Stimulated activated CD8-positive, alpha-beta memory T cell treated with anti-CD3 and anti-CD28 coated beads, Interleukin-7, amount 100 ng/mL, for 4 hours (primary cell): ENCODE results near the gene LDLRAD3.
"Not testable (repeated sequence)": the region's sequence is repeated elsewhere in the genome, so short reads cannot be mapped to it uniquely, and the experiment has no call there.

ENCODE experiments used
- DNase-seq, 2 donors: peaks; one replicate each; pipeline ENCODE4 v3.0.0-alpha.2; 2020; ENCODE audit warnings: low read depth in 2 of 2

LDLRAD3 gene

GRCh38 chr11:36019005-36019596 lies 75.2 kb downstream of the LDLRAD3 start:
- no peak for DNase-seq

- no peak for DNase-seq
Measured at GRCh38 chr11:36019722-36020121, 75.9 kb downstream of the LDLRAD3 start.

GRCh38 chr11:36022882-36023281 lies 79.0 kb downstream of the LDLRAD3 start:
- DNase-seq: no peak

GRCh38 chr11:36023922-36024321 lies 80.1 kb downstream of the LDLRAD3 start:
- no peak for DNase-seq

- DNase-seq: no peak
Measured at GRCh38 chr11:36024716-36025115, 80.9 kb downstream of the LDLRAD3 start.

GRCh38 chr11:36026315-36026968 lies 82.6 kb downstream of the LDLRAD3 start:
- no peak for DNase-seq

GRCh38 chr11:36027731-36028130 lies 83.9 kb downstream of the LDLRAD3 start:
- no peak for DNase-seq

GRCh38 chr11:36029616-36030015 lies 85.8 kb downstream of the LDLRAD3 start:
- no peak for DNase-seq

- no peak for DNase-seq
Measured at GRCh38 chr11:36030731-36031281, 86.9 kb downstream of the LDLRAD3 start.

- DNase-seq: no peak
Measured at GRCh38 chr11:36033082-36033751, 89.4 kb downstream of the LDLRAD3 start.

GRCh38 chr11:36033936-36034335 lies 90.1 kb downstream of the LDLRAD3 start:
- no peak for DNase-seq

GRCh38 chr11:36034551-36035331 lies 90.9 kb downstream of the LDLRAD3 start:
- DNase-seq: no peak

- no peak for DNase-seq
Measured at GRCh38 chr11:36035454-36035853, 91.6 kb downstream of the LDLRAD3 start.

- no peak for DNase-seq
Measured at GRCh38 chr11:36035999-36036398, 92.1 kb downstream of the LDLRAD3 start.

GRCh38 chr11:36037031-36037430 lies 93.2 kb downstream of the LDLRAD3 start:
- no peak for DNase-seq

- no peak for DNase-seq
Measured at GRCh38 chr11:36038541-36038940, 94.7 kb downstream of the LDLRAD3 start.

- DNase-seq: no peak
Measured at GRCh38 chr11:36039471-36039870, 95.6 kb downstream of the LDLRAD3 start.

- DNase-seq: no peak
Measured at GRCh38 chr11:36041988-36042611, 98.2 kb downstream of the LDLRAD3 start.

- DNase-seq: no peak
Measured at GRCh38 chr11:36044636-36045035, 100.8 kb downstream of the LDLRAD3 start.

- DNase-seq: not testable (repeated sequence)
Measured at GRCh38 chr11:36045945-36046344, 102.1 kb downstream of the LDLRAD3 start.

- DNase-seq: no peak
Measured at GRCh38 chr11:36046932-36047331, 103.1 kb downstream of the LDLRAD3 start.

- no peak for DNase-seq
Measured at GRCh38 chr11:36047344-36047743, 103.5 kb downstream of the LDLRAD3 start.
